Measurements from ENCODE around the gene GSK3A.

GSK3A gene

GRCh38 chr19:42241279-42241678 lies 1.1 kb downstream of the GSK3A start:
- no peak for ATAC-seq
- TF ChIP-seq RARB (CRISPR knock-in tag; IDR thresholded peaks at IDR 0.05) (no peak), TCF4 (CRISPR knock-in tag; IDR thresholded peaks at IDR 0.05; ENCODE audit: borderline replicate concordance) (no peak), PPARA (CRISPR knock-in tag; IDR thresholded peaks at IDR 0.05; ENCODE audit: borderline replicate concordance) (no peak), ZFP3 (CRISPR knock-in tag; IDR thresholded peaks at IDR 0.05) (no peak), ZNF8 (CRISPR knock-in tag; IDR thresholded peaks at IDR 0.05) (no peak), CSRNP3 (CRISPR knock-in tag; IDR thresholded peaks at IDR 0.05) (no peak), POU6F1 (CRISPR knock-in tag; IDR thresholded peaks at IDR 0.05; ENCODE audit: borderline replicate concordance, low read depth) (no peak), ISL1 (CRISPR knock-in tag; IDR thresholded peaks at IDR 0.05) (no peak), ZFP30 (CRISPR knock-in tag; IDR thresholded peaks at IDR 0.05) (no peak), TOX (CRISPR knock-in tag; IDR thresholded peaks at IDR 0.05; ENCODE audit: borderline replicate concordance) (no peak), ZNF565 (CRISPR knock-in tag; conservative IDR thresholded peaks at IDR 0.05; ENCODE audit: low read depth) (no peak), BACH2 (CRISPR knock-in tag; IDR thresholded peaks at IDR 0.05; ENCODE audit: borderline replicate concordance) (no peak), ZNF70 (CRISPR knock-in tag; IDR thresholded peaks at IDR 0.05) (no peak), GLIS3 (CRISPR knock-in tag; IDR thresholded peaks at IDR 0.05) (no peak), CSDC2 (CRISPR knock-in tag; IDR thresholded peaks at IDR 0.05) (no peak), OSR1 (CRISPR knock-in tag; IDR thresholded peaks at IDR 0.05) (no peak)
- TF ChIP-seq, protein P1, sequence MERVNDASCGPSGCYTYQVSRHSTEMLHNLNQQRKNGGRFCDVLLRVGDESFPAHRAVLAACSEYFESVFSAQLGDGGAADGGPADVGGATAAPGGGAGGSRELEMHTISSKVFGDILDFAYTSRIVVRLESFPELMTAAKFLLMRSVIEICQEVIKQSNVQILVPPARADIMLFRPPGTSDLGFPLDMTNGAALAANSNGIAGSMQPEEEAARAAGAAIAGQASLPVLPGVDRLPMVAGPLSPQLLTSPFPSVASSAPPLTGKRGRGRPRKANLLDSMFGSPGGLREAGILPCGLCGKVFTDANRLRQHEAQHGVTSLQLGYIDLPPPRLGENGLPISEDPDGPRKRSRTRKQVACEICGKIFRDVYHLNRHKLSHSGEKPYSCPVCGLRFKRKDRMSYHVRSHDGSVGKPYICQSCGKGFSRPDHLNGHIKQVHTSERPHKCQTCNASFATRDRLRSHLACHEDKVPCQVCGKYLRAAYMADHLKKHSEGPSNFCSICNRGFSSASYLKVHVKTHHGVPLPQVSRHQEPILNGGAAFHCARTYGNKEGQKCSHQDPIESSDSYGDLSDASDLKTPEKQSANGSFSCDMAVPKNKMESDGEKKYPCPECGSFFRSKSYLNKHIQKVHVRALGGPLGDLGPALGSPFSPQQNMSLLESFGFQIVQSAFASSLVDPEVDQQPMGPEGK (CRISPR knock-in tag; IDR thresholded peaks at IDR 0.05; ENCODE audit: borderline replicate concordance) = no peak
- TF ChIP-seq, protein P2, sequence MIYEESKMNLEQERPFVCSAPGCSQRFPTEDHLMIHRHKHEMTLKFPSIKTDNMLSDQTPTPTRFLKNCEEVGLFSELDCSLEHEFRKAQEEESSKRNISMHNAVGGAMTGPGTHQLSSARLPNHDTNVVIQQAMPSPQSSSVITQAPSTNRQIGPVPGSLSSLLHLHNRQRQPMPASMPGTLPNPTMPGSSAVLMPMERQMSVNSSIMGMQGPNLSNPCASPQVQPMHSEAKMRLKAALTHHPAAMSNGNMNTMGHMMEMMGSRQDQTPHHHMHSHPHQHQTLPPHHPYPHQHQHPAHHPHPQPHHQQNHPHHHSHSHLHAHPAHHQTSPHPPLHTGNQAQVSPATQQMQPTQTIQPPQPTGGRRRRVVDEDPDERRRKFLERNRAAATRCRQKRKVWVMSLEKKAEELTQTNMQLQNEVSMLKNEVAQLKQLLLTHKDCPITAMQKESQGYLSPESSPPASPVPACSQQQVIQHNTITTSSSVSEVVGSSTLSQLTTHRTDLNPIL (CRISPR knock-in tag; IDR thresholded peaks at IDR 0.05; ENCODE audit: low read depth) = no peak

DNA sequence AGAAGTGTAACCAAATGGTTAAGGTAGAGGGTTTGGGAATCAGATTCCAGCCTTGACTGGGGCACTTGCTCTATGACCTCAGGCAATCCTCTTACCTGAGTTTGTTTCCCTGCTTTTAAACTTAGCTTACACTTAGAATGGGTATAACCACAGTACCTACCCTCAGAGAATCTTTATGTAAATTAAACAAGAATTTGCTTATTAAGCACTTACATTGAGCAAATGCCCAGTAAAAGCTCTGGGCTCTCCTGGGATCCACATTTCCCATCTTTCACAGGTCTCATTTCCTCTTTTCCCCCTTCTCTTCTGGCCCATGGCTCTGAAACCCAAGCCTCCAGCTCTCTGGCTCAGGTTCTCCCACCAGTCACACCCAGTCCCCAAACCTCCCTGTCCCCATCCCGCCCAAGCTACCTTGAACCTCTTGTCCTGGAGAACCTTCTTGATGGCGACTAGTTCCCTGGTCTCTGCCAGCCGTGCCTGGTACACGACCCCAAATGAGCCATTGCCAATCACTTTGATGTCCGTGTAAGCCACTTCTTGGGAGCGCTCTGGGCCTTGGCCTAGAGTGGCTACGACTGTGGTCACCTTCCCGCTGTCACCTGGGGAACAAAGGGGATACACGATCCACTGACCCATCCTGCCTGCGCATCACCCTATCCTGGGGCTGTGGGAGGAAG lies 2.7 kb downstream of the GSK3A start:
- TF ChIP-seq ARNTL (CRISPR knock-in tag; IDR thresholded peaks at IDR 0.05; ENCODE audit: borderline replicate concordance, low read depth) (no peak), GLIS3 (CRISPR knock-in tag; IDR thresholded peaks at IDR 0.05) (no peak), ZNF70 (CRISPR knock-in tag; IDR thresholded peaks at IDR 0.05) (no peak), ZFP3 (CRISPR knock-in tag; IDR thresholded peaks at IDR 0.05) (no peak), RARB (CRISPR knock-in tag; IDR thresholded peaks at IDR 0.05) (no peak), ISL1 (CRISPR knock-in tag; IDR thresholded peaks at IDR 0.05) (no peak), ESRRG (CRISPR knock-in tag; IDR thresholded peaks at IDR 0.05) (no peak), TOX (CRISPR knock-in tag; IDR thresholded peaks at IDR 0.05; ENCODE audit: borderline replicate concordance) (no peak), PPARA (CRISPR knock-in tag; IDR thresholded peaks at IDR 0.05; ENCODE audit: borderline replicate concordance) (no peak), BACH2 (CRISPR knock-in tag; IDR thresholded peaks at IDR 0.05; ENCODE audit: borderline replicate concordance) (no peak), TSHZ2 (CRISPR knock-in tag; IDR thresholded peaks at IDR 0.05) (no peak), CSRNP3 (CRISPR knock-in tag; IDR thresholded peaks at IDR 0.05) (no peak), TCF4 (CRISPR knock-in tag; IDR thresholded peaks at IDR 0.05; ENCODE audit: borderline replicate concordance) (no peak), ZNF565 (CRISPR knock-in tag; conservative IDR thresholded peaks at IDR 0.05; ENCODE audit: low read depth) (no peak), ZC3H10 (CRISPR knock-in tag; IDR thresholded peaks at IDR 0.05) (no peak)
- TF ChIP-seq, protein P2 (CRISPR knock-in tag; IDR thresholded peaks at IDR 0.05; ENCODE audit: low read depth) = no peak
- TF ChIP-seq, protein P1 (CRISPR knock-in tag; IDR thresholded peaks at IDR 0.05; ENCODE audit: borderline replicate concordance) = no peak

More for the DNA sequence above, 2.7 kb downstream of the GSK3A start:
- no peak for ATAC-seq
